Fibroblast of lung (primary cell): ENCODE data around the gene TMEM41A.

ENCODE experiments used
- CTCF ChIP-seq, 2 donors: IDR thresholded peaks in 1 of 2; conservative IDR thresholded peaks in 1 of 2; 1 replicate in 1 of 2; 2 replicates in 1 of 2; pipeline ENCODE4 v1.5.1; 2011 to 2012; ENCODE audit warnings: low read length in 2 of 2, control low read depth in 1 of 2, inconsistent platforms in 1 of 2, low read depth in 1 of 2, mild to moderate bottlenecking in 1 of 2
- EZH2 ChIP-seq: IDR thresholded peaks from 2 replicates; pipeline ENCODE4 v1.5.1; 2012; ENCODE audit warnings: low read length, control low read depth, mild to moderate bottlenecking; ENCODE audit errors: missing control alignments

GRCh38 chr3:185460719-185461350, 38.0 kb downstream of the TMEM41A start:
- TF ChIP-seq CTCF (conservative IDR thresholded peaks at IDR 0.05 in 1 of 2, IDR thresholded peaks at IDR 0.05 in 1 of 2; ENCODE audit: low read depth in 1 of 2, low read length in 2 of 2) (peak; percentile 14 to 41), EZH2 (no peak)
